Skin of body (tissue), 3 donors: ENCODE data around the gene COPG2. TPM values are rescaled to one million over a fixed set of nuclear protein-coding genes. Genes with fewer than 3 reads are reported as not detected.

ENCODE experiments used
- DNase-seq: peaks from one replicate; lab custom pipeline; 2025; lab: John Stamatoyannopoulos, UW
- small RNA-seq: library from RNA; depleted of rRNA; stranded (forward); fragments of <200 nt; gene quantifications from one replicate; pipeline ENCODE3, GENCODE V24; 2014; ENCODE audit warnings: low replicate concordance
- total RNA-seq: library from RNA; depleted of rRNA; stranded (reverse); fragments of >200 nt; gene quantifications from one replicate; pipeline ENCODE4 v1.2.3, GENCODE V29; 2014

COPG2 gene
- total RNA-seq, 1 donor from 2014 or later: 31.8 TPM

- DNase-seq: no peak
Measured at GRCh38 chr7:130475776-130476175, 192.8 kb downstream of the COPG2 start.

- no peak for DNase-seq
Measured at GRCh38 chr7:130473876-130474275, 194.7 kb downstream of the COPG2 start.

GRCh38 chr7:130473289-130473688 is 195.3 kb downstream of the COPG2 start:
- DNase-seq: no peak

GRCh38 chr7:130471974-130472373 is 196.6 kb downstream of the COPG2 start:
- DNase-seq: no peak

GRCh38 chr7:130468612-130469011 is 199.9 kb downstream of the COPG2 start:
- DNase-seq: no peak

GRCh38 chr7:130463553-130464434 is 204.8 kb downstream of the COPG2 start:
- peak; percentile 39 for DNase-seq

- peak; percentile 74 for DNase-seq
Measured at GRCh38 chr7:130461272-130461671, 207.3 kb downstream of the COPG2 start.

GRCh38 chr7:130458257-130458656 is 210.3 kb downstream of the COPG2 start:
- no peak for DNase-seq

Small RNA genes lying within 50 kb of the gene (small RNA-seq; reads per million reads assigned to genes)
- not detected for gene MIR335
- not detected for gene RF02148
- not detected for gene RF02149
- gene RF02150: not detected
- gene RNA5SP246: 0.62 reads per million, percentile 69 among the genes with 10 or more reads in this experiment

Other genes with a start within 250 kb of the COPG2 start
- gene CEP41, start 227.7 kb downstream of the COPG2 start, total RNA-seq: 5.4 TPM
- gene MEST, start 176.7 kb downstream of the COPG2 start, total RNA-seq: 357 TPM
- gene TSGA13, start 17.8 kb upstream of the COPG2 start, total RNA-seq: not detected
- gene KLF14, start 65.5 kb upstream of the COPG2 start, total RNA-seq: 0.89 TPM